GM19240 (cell line): ENCODE results near the gene LAYN.
A peak's percentile ranks its signal among the peaks of the same experiment; 100 is the strongest.

Experiments used
- DNase-seq: peaks from one replicate; pipeline ENCODE4 v3.0.0; 2011; ENCODE audit warnings: low spot score; ENCODE audit not compliant: insufficient read length

LAYN gene

DNA sequence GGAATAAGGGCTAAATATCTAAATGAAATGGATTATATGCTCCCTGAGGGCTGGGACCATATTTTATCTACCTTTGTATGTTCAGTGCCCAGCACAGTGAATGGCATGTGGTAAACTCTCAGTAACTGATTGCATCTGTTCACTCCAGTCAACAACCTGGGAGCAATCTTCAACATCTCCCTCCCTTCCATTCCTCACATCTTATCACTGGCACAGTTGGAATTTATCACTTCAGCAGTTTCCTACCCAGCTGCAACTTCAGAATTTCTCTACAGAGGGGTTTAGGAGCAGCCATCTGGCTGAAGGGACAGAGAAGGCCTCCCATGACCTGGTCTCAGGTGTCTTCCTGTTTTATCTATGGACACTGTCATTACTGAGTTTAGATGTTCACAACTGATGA lies 52.0 kb downstream of the LAYN start:
- DNase-seq, result no peak

DNA sequence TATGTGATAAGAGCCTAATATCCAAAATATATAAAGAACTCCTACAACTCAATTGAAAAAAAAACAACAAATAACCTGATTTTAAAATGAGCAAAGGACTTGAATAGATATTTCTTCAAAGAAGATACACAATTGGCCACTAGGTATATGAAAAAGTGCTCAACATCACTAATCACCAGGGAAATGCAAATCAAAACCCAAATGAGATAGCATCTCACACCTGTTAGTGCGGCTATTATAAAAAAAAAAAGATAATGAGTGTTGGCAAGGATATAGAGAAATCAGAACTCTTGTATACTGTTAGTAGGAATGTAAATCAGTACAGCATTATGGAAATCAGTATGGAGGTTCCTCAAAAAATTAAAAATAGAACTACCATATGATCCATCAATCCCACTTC lies 55.8 kb downstream of the LAYN start:
- no peak for DNase-seq

- no peak for DNase-seq
Measured at GRCh38 chr11:111598148-111598547, 57.6 kb downstream of the LAYN start.

- no peak for DNase-seq
Measured at GRCh38 chr11:111598559-111598958, 58.0 kb downstream of the LAYN start.

GRCh38 chr11:111601636-111601978 lies 61.1 kb downstream of the LAYN start:
- DNase-seq, result no peak

DNA sequence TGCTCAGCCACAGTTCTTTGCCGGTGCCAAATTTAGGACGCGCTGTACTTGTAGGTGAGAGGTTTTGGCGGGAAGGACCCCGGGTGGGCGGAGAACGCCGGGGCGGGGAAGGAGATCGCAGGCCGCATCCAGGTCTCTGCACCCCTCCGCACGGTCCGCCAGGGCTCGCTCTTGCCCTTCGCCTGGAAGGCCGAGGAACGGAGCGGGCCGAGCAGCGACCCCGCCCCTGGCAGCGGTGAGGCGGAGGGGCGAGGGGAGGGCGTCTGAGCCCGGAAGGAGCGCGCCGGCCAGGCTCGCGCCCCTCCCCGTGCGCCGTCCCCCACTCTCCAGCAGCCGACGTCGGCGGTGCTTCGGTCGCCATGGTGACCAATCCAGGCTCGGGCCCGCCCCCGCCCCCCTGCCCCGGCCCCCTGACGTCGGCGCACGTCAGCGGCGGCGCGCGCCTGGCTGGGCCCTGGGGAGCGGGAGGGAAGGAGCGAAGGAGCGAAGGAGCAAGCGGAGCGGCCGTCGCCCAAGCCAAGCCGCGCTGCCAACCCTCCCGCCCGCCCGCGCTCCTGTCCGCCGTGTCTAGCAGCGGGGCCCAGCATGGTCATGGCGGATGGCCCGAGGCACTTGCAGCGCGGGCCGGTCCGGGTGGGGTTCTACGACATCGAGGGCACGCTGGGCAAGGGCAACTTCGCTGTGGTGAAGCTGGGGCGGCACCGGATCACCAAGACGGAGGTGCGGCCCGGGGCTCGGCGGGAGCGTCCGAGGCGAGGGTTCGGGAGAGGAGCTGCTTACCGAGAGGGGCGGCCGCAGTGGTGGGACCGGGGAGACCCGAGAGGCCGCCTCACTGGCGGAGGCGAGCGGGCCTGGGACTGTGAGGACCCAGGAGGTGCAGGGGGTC lies 61.7 kb downstream of the LAYN start, which contains the start of gene SIK2:
Gene SIK2 (plus strand): TSS at position 471 of the 886 bp plus-strand sequence. CDS start 115 bp downstream, at position 586.
- peak; percentile 40 for DNase-seq

DNA sequence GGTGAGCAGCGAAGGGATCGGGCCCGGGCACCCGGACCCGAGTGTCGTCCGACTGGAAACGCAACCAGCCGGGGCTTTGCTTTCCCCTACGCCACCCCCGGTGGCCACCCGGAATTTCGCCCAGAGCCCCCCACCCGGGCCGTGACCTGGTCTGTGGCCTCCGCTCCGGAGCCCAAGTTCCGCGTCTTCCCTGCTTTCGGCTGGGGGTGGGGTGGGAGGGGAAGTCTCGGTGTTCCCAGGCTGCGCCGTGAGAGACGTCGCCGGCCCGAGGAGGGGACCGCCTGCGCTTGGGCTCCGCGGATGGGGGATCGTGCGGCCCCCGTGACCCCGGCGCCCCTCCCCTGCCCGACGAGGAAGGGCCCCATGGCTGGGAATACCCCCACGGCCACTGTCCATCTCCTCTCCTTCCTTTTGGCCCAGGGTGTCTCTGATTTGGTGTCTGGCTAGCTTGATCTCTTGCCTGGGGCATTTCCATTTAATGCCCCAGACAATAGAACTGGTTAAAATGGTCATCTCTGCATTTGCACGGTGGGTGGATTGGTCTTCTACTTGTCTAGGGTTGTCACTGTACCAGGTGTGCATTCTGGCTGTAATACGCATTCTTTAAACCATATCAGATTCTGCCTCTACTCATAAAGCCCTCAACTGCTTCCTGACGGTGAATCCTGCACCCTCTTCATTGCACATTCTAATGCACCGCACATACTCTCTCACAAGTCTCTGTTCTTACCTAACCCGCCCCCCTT lies 62.5 kb downstream of the LAYN start:
- DNase-seq, result no peak

DNA sequence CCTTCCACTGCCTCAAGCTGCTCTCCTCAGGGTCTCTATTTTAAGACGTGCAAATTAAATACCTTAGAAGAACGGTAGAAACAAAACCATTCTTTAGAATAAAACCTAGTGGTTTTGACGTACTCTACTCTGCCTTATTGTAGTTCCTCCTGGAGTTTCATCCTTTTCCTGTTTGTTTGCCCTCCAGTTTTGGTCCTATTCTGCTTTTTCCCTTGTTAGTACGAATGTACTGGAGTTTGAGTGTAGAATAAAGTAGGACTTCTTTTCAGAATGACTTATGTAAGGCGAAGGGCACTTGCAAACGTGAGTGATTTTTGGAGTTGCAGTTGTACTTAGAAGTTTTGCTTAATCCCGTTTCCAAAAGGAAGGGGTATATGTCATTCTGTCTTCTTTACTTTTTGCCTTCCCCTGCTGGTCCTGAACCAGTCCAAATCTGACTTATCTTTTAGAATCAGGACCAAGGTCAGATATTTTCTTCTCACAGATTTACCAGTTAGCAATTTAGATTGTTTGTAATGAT lies 63.2 kb downstream of the LAYN start:
- no peak for DNase-seq

DNA sequence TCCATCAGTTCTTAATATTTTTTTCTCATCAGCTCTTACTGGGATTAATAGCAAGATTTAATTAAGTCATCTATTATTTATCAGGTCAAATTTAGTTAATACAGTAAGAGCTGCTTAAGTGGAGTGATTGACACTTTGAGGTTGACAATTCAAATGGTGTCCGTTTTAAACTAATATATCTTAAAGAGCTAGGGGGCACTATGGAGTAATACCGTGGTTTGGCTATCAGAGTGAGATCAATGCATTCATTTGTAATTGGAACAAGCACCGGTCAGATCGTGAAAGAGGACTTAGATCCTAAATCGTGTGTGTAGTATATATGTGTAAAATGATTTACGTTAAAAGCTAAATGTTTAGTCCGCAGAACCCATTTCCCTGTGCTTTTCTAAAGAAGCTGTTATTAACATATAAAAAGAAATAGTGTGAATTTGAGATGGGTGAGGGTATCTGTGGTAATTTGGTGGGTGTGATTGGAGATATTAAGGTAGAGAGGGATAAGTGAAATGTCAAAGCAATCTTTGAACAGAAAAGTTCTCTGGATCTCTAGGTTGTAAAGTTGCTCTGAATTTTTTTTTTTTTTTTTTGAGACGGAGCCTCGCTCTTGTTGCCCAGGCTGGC lies 64.0 kb downstream of the LAYN start:
- DNase-seq, result no peak

DNA sequence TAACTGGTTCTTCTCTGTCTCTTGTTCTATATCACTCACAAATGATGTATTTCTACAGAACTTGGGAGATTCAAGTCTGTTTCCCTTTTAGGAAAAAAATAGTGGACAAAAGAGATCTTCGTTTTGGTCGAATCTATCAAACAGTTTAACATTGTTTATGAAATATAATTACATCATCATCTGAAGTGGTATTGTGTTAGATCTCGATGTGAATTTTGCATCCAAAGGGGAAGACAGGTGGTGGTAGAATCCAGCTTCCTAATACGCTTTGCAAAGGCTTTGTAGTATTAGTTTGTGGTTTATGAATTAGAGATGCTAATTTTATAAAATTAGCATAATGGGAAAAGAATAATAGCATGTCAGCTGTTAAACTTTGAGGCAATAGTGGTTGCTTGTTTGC lies 65.2 kb downstream of the LAYN start:
- no peak for DNase-seq

DNA sequence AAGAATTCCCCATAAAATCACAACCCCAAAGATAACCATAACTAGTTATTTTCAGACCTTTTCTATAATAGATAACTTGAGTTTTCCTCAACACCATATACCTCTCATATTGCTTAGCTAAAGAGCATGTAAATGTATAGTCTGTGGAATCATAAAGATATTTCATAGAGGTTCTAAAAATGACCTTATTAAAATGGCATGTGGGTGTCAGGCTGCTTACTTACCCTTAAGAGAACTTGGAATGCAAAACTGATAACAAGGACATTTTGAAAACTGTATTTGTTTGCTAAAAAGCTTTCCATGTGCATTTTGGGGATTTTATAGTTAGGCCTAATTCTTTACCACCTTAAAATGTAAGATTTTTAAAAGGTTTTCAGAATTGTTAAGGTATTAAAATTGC lies 66.5 kb downstream of the LAYN start:
- DNase-seq, result no peak

- no peak for DNase-seq
Measured at GRCh38 chr11:111607751-111608150, 67.2 kb downstream of the LAYN start.
